Sigmoid colon (tissue), 3 donors: ENCODE data around the gene CSNK1A1L.

Source experiments
- CTCF ChIP-seq, 4 experiments: fragments of 450-650 bp in 3 of 4; fragments of 200-600 bp in 1 of 4; IDR thresholded peaks; one replicate each; pipeline ENCODE4 v1.5.1; 2016 to 2019; ENCODE audit warnings: antibody characterized with exemption in 4 of 4, mild to moderate bottlenecking in 3 of 4, moderate library complexity in 2 of 4
- POLR2A ChIP-seq, 2 donors: fragments of 450-650 bp; IDR thresholded peaks; one replicate each; pipeline ENCODE4 v1.6.1; 2016; ENCODE audit warnings: antibody characterized with exemption in 2 of 2, mild to moderate bottlenecking in 2 of 2, moderate library complexity in 2 of 2

DNA sequence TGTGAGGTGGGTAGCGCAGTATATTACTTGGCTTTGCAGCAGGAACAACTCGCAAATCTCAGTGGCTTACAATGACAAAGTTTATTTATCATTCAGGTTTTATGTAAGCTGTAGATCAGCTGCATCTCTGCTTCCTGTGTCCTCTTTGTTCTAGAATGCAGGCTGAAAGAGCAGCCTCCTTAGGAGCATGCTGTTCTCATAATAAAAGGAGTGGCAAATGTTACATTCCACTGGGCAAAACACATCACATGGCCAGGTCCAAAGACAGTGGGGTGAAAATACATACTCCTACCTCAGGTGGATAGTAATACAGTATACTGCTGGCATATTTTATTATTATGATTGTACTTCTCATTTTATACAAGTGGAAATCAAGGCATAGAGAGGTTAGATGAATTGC is 1.2 kb upstream of the CSNK1A1L start:
- TF ChIP-seq CTCF (IDR thresholded peaks at IDR 0.05) (no peak), POLR2A (IDR thresholded peaks at IDR 0.05) (no peak)
